IPS-18a (cell line): ENCODE results near the gene MYH8.

ENCODE experiments used
- H3K27ac ChIP-seq: one replicate; pipeline ENCODE4 v1.5.1; 2013; ENCODE audit warnings: low read length
- H3K27me3 ChIP-seq: one replicate; pipeline ENCODE4 v1.6.1; 2013; ENCODE audit warnings: mild to moderate bottlenecking, low read length; ENCODE audit not compliant: control insufficient read depth, insufficient read depth
- H3K36me3 ChIP-seq: one replicate; pipeline ENCODE4 v1.6.1; 2013; ENCODE audit warnings: low read depth, low read length; ENCODE audit not compliant: control insufficient read depth
- H3K4me1 ChIP-seq: one replicate; pipeline ENCODE4 v1.6.1; 2013; ENCODE audit warnings: low read depth, low read length; ENCODE audit not compliant: control insufficient read depth
- H3K4me3 ChIP-seq: one replicate; pipeline ENCODE4 v1.5.1; 2013; ENCODE audit warnings: low read length
- H3K9ac ChIP-seq: one replicate; pipeline ENCODE4 v1.6.1; 2013; ENCODE audit warnings: mild to moderate bottlenecking, low read length, moderate library complexity
- H3K9me3 ChIP-seq: one replicate; pipeline ENCODE4 v1.6.1; 2013; ENCODE audit warnings: low read depth, low read length; ENCODE audit not compliant: control insufficient read depth

Gene MYH8

DNA sequence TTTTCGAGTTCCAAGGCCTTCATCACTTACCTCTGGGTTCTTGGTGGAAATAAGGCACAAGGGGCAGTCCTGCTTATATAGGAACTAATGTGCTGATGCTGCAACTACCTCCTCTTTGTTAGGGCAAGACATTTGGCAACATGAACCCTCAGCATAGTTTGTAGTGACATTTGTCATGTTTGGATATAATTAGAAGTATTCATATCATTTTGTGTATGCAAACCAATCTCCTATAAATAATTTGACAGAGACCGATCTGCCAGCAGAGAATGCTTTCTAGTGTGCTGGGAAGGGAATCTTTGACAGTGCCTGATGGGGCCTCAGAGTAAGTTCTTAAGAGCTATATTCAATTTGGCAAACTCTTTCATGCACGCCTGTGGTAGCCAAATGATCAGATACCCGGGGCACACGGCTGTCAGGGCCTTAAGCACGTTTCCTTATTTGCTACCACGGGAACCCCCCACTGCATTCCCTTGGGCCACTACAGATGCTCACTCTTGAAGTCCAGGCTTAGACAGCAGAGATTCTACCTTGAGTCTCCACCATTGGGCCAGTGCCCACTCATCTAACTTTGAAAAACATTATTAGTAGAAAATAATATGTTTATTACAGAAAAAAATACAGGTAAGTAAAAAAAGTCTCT is at the start of gene MYH8:
Gene MYH8, minus strand, starts transcription at position 51 of the 643 bp plus-strand sequence. CDS start 1,723 bp downstream, outside the sequence.
- H3K27ac ChIP-seq: no peak within 1 kb of the TSS
- H3K4me3 ChIP-seq: no peak within 1 kb of the TSS
- H3K36me3 ChIP-seq: no peaks in the 10 kb centered on the region
- H3K27me3 ChIP-seq: no peaks in the 10 kb centered on the region
- no peak within 1 kb of the TSS for H3K9ac ChIP-seq
- peaks cover 16% of the 10 kb centered on the region for H3K4me1 ChIP-seq
- no peaks in the 10 kb centered on the region for H3K9me3 ChIP-seq

DNA sequence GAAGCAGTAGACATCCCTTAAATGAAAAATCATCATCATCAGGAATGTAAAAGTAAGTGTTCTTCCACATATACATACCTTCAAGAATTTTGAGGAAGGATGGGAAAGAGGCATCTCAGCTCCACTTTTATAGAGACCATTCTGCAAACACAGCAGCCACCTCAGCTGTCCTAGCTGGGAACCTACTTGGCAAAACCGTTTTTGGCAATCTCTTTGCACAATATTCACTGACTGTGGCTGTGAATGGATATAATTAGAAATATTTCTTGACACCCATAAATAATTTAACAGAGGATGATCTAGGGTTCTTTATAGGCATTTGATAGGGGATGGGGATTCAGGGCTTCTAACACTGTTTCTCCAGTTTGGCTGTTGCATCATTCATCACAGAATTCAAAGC is 47.7 kb upstream of the MYH8 start, which contains the start of gene MYH4:
Gene MYH4, minus strand, starts transcription at position 101 of the 400 bp plus-strand sequence. CDS start 2,814 bp downstream, outside the sequence.
- Histone ChIP-seq H3K4me1 (no peaks in the 10 kb centered on the region), H3K9ac (no peak within 1 kb of the TSS), H3K36me3 (no peaks in the 10 kb centered on the region), H3K9me3 (no peaks in the 10 kb centered on the region), H3K27me3 (no peaks in the 10 kb centered on the region), H3K27ac (no peak within 1 kb of the TSS), H3K4me3 (no peak within 1 kb of the TSS)

DNA sequence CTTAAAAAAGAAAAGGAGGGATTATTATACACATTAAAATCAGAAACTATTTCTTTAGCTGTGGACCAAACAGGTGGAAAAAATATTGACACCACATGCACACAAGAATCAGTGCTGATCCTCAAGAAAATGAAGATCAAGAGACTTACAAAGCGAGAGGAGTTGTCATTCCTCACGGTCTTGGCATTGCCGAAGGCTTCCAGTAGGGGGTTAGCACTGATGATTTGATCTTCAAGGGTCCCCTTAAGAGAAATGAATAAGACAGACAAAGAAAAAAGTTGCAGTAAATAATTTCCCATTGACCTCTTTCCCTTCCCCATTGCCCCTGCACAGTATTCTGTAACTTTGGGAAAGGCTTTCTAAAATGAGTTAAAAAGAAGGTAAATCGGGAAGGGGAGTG is 41.7 kb upstream of the MYH8 start:
- Histone ChIP-seq H3K36me3 (no peaks in the 10 kb centered on the region), H3K27me3 (no peaks in the 10 kb centered on the region), H3K4me1 (no peaks in the 10 kb centered on the region), H3K9ac (no peak overlapping the region), H3K4me3 (no peak overlapping the region), H3K9me3 (no peaks in the 10 kb centered on the region), H3K27ac (no peak overlapping the region)

DNA sequence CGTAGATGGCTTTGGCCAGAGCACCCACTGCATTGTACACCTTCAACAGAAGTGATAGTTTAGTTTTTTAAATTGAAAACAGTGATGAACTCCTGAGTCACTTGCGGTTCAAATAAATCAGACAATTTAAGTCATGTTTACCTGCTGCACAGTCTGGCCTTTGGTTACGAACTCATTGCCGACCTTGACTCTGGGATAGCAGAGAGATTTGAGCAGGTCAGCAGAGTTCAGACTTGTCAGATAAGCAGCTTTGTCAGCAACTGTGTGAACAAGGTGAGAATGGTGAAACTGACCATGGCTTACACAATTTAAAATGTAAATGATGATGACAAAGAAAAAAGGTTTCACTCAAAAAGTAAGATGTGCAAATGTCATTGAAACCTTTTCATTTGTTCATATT is 38.3 kb upstream of the MYH8 start:
- Histone ChIP-seq H3K9ac (no peak overlapping the region), H3K36me3 (no peaks in the 10 kb centered on the region), H3K27ac (no peak overlapping the region), H3K27me3 (no peaks in the 10 kb centered on the region), H3K9me3 (no peaks in the 10 kb centered on the region), H3K4me1 (no peaks in the 10 kb centered on the region), H3K4me3 (no peak overlapping the region)

DNA sequence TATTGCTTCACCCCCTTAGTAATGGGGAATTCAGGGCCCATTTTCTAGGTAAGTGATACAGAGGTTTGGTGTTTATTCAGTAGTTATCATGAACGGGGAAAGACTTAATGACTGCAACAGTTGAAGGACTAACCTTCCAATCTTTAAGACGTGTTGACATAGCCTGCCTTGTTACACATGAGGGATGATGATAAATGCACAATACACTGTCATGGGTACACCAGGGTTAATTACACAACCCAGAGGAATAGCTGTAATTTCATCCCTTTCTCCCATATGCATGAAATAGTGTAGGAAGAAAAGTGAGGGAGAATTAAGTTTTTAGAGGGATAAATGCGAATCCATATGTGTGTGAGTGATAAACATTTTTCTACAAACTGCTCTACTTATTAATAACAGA is 37.0 kb upstream of the MYH8 start:
- no peak overlapping the region for H3K4me3 ChIP-seq
- H3K9ac ChIP-seq: no peak overlapping the region
- H3K4me1 ChIP-seq: no peaks in the 10 kb centered on the region
- H3K36me3 ChIP-seq: no peaks in the 10 kb centered on the region
- no peaks in the 10 kb centered on the region for H3K27me3 ChIP-seq
- no peak overlapping the region for H3K27ac ChIP-seq
- H3K9me3 ChIP-seq: no peaks in the 10 kb centered on the region

DNA sequence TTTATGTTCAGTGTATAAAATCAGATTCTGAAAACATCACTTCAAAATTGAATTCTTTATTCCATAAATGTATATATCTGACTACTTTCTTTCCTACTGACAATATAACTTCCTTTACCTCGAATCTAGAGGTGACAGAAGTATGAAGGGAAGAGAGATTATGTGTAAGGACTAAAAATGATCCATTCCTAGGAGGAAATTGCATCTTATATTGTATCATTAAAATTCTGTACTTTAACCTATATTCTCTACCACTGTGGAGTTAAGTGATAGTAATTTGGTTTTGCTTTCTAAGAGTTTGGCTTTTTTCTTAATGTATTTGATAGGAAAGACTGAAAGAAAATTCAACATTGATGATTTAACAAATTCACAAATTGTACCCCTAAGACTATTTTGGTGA is 36.2 kb upstream of the MYH8 start:
- no peak overlapping the region for H3K9ac ChIP-seq
- no peaks in the 10 kb centered on the region for H3K36me3 ChIP-seq
- H3K27ac ChIP-seq: no peak overlapping the region

DNA sequence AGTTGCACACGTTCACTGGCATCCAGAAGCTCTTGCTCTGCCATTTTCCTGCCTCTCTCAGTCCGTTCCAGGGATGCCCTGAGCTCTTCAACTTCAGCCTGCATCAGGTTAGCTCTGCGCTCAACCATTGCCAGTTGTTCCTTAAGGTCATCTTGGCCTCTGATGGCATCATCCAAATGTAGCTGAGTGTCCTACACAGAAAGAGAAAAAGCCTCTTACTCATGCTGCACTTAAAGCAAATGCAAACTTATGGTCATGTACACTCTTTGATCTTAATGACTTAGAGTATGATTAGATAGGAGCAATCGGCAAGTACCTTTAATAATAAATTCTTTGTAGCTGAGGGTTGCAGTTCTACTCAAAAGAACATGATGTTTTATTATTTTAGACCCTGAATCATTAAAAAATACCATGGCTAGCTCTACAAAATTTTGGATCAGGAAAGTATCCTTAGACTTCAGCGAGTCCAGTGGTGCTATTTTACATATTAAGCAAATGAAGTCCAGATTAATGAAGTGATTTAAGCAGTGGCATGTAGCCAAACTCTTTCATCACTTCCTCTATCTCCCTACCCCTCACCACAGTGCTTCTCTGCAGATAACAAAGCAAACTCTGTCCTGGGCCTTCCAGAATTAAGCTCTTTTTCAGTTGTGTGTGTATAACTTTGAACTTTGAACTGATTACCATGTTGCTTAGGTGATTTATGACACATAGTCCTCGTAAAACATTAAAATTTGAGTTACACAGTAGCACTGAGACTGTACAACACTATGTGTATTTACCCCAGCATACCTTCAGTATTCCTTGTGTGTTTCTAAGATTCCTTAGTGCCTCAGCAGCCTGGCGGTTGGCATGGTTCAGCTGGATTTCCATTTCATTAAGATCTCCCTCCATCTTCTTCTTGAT is 25.5 kb upstream of the MYH8 start:
- H3K9me3 ChIP-seq: no peaks in the 10 kb centered on the region
- no peak overlapping the region for H3K27ac ChIP-seq
- H3K27me3 ChIP-seq: no peaks in the 10 kb centered on the region
- H3K4me1 ChIP-seq: no peaks in the 10 kb centered on the region
- no peak overlapping the region for H3K4me3 ChIP-seq
- no peaks in the 10 kb centered on the region for H3K36me3 ChIP-seq
- H3K9ac ChIP-seq: no peak overlapping the region

More for the DNA sequence above, 36.2 kb upstream of the MYH8 start:
- Histone ChIP-seq H3K4me1 (no peaks in the 10 kb centered on the region), H3K4me3 (no peak overlapping the region), H3K9me3 (no peaks in the 10 kb centered on the region), H3K27me3 (no peaks in the 10 kb centered on the region)

DNA sequence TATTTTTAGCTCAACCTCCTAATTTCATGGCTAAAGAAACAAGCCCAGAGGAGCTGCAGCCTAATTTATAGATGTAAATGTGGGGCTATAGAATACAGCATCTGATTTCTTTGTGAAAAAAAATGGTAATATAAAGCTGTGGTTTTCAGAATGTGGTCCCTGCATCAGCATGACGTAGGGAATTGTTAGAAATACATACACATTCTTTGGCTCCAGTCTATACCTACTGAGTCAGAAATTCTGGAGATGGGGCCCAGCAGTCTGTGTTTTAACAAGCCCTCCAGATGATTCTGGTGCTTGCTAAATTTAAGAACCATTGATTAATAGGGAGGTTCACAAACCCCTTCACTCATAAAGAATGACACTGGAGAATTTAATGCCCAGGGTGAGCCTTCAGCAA is 18.1 kb upstream of the MYH8 start:
- Histone ChIP-seq H3K4me3 (no peak overlapping the region), H3K9ac (no peak overlapping the region), H3K27ac (no peak overlapping the region), H3K9me3 (no peaks in the 10 kb centered on the region), H3K27me3 (no peaks in the 10 kb centered on the region), H3K4me1 (no peaks in the 10 kb centered on the region), H3K36me3 (no peaks in the 10 kb centered on the region)

DNA sequence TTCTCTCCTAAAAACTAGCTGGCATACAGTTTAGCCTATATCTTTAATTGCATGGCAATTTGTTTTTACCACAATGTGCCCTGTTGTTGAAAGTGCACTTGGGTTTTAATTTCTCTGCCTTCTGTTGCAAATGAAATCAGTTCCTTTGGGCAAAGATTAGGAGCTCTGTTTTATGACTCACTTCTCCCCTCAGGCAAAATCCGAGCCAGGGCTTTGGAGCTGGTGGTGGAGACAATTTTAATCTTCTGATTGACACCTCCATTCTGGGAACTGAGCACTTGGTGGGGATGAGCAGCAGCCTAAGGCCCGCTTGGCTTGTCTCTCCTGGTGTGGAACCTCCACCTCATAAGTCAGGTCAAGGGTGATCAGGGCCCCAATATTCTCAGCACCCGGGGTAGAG is 13.3 kb upstream of the MYH8 start:
- Histone ChIP-seq H3K9me3 (no peaks in the 10 kb centered on the region), H3K27ac (no peak overlapping the region), H3K36me3 (no peaks in the 10 kb centered on the region), H3K27me3 (no peaks in the 10 kb centered on the region), H3K9ac (no peak overlapping the region), H3K4me1 (no peaks in the 10 kb centered on the region), H3K4me3 (no peak overlapping the region)

DNA sequence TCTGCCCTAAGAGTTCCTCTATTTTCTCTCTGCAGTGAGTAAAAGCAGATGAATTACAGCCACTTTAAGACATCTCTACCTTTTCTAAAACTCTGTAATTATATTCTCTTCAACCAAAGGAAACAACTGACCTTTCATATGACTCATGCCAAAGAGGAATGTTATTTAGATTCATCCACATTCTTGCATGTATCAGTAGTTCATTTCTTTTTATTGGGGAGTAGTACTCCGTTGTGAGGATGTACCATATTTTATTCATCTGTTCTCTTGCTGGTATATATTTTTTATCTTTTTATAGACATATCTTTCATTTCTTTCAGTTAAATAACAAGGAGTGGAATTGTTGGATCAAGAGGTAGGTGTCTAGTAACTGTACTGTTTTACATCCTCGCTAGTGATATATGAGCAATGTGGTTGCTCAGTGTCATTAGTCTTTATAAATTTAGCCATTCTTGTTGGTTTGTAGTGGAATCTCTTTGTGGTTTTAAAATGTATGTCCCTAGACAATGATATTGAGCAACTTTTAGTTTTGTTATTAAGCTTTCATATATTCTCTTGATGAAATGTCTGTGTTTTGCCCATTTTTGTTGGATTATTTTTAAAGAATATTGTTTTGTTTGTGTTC is 7.8 kb upstream of the MYH8 start:
- Histone ChIP-seq H3K9me3 (no peaks in the 10 kb centered on the region), H3K36me3 (no peaks in the 10 kb centered on the region), H3K4me1 (no peaks in the 10 kb centered on the region), H3K4me3 (no peak overlapping the region), H3K27me3 (no peaks in the 10 kb centered on the region), H3K9ac (no peak overlapping the region), H3K27ac (no peak overlapping the region)

DNA sequence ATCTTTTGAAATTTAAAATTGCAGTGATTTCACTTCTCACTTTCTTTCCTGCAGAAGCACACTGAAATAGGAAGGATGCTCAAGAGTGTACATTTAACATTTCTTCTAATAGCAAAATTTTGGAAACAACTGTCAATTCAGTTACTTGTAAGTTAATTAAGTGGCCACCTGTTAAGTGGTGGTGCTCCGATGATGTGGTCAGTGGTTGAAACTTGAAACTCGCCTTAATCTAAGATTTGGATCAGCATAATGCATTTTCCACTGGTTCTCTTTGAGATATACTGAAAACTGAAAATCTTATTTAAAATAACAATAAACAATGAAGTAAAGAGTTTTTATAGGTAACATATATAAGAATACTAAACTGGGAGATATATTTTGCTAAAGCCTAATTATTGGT is 7.0 kb upstream of the MYH8 start:
- H3K27ac ChIP-seq: no peak overlapping the region
- H3K9ac ChIP-seq: no peak overlapping the region
- H3K36me3 ChIP-seq: no peaks in the 10 kb centered on the region
- no peaks in the 10 kb centered on the region for H3K4me1 ChIP-seq
- H3K9me3 ChIP-seq: no peaks in the 10 kb centered on the region
- no peak overlapping the region for H3K4me3 ChIP-seq
- H3K27me3 ChIP-seq: no peaks in the 10 kb centered on the region
